HG03565 (cell line): ENCODE measurements around the gene PRR23A.
"Not testable (repeated sequence)": the region's sequence is repeated elsewhere in the genome, so short reads cannot be mapped to it uniquely, and the experiment has no call there.

Experiments
- ATAC-seq: cut with Tn5 transposase; IDR thresholded peaks from one replicate; pipeline ENCODE4 v1.9.1; 2021; ENCODE audit warnings: mild to moderate bottlenecking, moderate library complexity; ENCODE audit not compliant: unreplicated experiment

Gene PRR23A

DNA sequence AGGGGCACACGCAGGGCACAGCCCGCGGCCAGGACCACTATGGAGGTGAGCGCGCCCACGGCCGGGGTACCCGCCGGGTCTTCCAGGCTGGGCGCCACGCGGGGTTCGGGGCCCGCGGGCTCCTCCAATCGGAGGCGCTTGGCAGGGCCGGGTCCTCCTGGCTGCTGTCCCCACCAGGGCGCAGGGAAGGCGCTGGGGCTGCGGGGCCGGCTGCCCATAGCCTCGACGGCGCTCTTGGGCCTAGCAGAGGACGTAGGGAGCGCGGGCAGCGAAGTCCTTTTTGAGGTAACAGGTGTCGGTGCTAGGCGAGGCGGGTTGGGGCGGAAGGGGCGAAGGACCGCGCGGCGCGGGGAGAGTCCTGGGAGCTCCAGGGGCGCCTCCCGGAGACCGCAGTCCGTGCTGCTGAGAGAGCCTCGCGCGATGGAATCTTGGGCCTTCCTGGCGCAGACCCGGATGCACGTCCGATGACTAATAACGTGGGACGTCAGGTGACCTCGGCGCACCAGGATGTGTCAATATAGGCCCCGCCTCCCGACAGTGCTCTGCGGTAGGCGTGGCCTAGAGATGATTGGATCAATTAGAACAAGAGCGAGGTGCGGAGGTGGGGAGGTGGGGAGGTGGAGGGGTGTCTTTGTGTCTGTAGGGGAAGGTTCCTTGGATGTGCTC is at the start of gene PRR23A:
Gene PRR23A, minus strand, starts transcription at position 218 of the 666 bp plus-strand sequence. Its CDS starts 0 bp downstream, at position 218.
- no peak for ATAC-seq

DNA sequence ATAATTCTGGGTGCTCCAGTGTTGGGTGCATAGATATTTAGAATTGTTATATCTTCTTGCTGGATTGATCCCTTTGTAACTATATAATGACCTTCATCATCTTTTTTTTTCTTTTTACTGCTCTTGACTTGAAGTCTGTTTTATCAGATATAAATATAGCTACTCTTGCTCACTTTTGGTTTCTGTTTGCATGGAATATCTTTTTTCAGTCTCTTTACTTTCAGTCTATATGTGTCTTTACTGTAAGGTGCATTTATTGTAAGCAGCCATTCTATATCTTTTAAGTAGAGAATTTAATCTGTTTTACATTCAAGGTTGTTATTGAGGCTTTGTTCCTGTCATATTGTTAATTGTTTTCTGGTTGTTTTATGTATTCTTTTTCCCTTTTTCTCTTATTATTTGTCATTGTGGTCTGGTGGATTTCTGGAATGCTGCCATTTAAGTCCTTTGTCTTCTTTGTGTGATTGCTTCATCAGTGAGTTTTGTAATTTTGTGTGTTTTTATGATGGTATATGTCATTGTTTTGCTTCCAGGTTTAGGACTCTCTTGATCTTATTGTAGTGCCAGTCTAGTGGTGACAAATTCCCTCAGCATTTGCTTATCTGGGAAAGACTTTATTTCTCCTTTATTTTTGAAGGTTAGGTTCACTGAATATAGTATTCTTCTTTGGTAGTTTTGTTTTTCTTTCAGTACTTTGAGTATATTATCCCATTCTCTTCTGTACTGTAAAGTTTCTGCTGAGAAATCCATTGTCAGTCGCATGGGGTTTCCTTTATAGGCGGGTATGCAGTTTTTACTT is 46.9 kb upstream of the PRR23A start:
- no peak for ATAC-seq

DNA sequence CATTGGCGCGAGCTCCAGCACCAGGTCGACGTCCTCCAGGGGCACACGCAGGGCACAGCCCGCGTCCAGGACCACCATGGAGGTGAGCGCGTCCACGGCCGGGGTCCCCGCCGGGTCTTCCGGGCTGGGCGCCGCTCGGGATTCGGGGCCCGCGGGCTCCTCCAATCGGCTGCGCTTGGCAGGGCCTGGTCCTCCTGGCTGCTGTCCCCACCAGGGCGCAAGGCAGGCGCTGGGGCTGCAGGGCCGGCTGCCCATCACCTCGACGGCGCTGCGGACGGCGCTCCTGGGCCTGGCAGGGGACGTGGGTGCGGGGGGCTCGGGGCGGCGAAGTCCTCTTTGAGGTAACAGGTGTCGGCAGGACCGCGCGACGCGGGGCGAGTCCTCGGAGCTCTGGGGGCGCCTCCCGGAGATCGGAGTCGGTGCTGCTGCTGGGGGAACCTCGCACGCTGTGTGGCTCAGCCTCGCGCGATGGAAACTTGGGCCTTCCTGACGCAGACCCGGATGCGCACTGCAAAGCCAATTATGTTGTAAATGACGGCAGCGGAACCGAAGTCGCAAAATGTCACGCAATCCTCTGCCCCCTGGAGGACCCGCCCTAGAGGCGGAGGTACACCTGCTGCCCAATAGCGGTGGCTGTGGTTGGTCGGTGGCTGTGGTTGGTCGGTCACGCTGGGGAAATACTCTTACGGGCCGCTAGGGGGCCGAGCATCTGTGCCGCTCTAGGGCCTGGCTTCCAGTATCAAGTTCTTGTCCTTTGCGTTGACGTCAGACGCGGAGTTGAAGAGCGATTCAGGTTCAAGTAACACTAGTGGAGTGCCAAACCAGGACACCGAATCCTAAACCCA is 38.5 kb upstream of the PRR23A start, which contains the start of gene PRR23C:
Gene PRR23C, minus strand, starts transcription at position 527 of the 845 bp plus-strand sequence. Its CDS starts 272 bp downstream, at position 255.
- no peak for ATAC-seq

DNA sequence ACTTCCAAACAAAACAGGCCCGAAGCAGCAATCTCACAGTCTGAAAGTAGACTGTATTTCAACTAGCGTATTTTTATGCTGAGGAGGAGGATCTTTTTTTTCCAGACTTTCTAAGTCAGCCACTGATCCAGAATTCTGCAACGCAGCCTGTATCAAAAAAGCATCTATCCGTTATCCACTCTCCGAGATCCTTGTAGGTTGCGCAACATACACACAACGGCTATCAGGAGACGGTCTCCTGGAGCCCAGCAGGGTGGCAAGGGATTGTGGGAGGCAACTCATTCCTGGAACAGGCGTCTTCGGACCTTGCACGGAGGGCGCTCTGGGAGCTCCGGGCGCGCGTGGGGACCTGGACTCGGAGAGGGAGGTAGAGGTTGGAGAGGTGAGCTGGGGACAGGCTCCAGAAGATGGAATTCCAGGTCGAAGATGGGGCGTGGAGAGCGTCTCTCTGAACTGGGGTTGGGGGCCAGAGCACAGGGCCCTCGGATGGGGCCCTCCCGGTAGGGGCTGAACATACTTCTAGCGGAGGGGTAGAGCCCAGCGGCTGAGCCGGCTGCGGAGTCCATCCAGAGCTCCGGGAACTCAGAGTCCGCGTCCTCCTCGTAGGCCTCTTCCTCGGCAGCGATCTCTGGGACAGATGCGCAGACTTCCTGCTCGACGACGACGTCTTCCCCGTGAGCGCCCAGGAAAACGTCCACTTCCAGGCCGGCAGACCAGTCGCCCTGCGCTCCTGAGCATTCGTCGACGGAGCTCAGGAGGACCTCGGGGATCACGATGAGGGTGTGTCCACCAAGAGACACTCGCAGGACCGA is 37.7 kb upstream of the PRR23A start:
- ATAC-seq = no peak

DNA sequence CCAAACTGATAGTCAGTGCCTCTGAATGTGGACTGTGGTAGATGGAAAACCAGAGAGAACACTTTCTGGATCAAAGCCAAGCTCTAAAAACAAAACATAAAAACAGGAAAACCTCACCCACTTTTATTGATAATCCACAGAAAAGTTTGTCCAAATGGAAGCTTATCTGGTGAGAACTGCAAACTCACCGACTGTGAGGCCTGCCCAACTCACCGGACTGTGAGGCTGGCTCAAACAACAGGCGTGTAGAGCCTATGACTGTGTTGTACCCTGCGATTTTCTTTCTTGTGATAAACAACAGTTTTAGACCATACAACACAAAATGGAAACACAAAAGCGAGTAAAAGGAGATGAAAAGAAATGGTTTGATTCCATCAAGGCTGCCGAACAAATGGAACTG is 31.4 kb upstream of the PRR23A start:
- ATAC-seq = no peak

DNA sequence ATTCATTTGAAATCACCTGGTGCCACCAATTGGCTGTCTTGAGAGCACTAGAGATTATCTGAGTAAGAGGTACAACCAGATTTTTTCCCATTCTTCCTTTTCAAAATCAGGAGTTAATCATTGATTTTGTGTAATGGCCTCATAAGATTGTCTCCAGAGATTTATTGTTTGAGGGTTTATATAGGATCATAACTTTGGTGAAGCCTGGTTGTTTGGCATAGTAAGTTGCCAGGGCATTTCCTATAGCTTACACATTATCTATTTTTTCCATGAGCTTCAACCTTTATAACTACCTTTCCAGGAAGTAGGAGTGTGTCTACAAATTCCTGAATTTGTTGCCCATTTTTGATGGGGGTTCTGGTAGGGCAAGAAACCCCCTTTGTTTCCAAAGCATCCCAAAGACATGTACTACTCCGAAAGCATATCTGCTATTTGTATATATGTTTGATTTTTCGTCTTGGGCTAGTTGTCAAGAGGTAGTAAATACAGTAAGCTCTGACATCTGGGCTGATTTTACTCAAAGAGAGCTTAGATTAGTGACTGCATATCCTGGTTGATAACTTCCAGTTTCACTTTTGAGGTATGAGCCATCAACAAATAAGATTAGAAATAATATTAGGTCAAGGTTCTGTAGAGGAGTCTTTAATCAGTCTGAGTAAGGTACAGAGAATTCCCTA is 26.4 kb upstream of the PRR23A start:
- ATAC-seq = no peak

DNA sequence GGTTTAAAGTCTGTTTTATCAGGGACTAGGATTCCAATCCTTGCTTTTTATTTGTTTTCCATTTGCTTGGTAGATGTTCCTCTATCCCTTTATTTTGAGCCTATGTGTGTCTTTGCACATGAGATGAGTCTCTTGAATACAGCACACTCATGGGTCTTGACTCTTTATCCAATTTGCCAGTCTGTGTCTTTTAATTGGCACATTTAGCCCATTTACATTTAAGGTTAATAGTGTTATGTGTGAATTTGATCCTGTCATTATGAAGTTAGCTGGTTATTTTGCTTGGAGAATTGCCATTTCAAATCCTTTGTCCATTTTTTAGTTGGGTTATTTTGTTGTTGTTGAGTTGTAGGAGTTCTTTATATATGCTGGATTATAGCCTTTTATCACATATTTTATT is 24.5 kb upstream of the PRR23A start:
- ATAC-seq = not testable (repeated sequence)

DNA sequence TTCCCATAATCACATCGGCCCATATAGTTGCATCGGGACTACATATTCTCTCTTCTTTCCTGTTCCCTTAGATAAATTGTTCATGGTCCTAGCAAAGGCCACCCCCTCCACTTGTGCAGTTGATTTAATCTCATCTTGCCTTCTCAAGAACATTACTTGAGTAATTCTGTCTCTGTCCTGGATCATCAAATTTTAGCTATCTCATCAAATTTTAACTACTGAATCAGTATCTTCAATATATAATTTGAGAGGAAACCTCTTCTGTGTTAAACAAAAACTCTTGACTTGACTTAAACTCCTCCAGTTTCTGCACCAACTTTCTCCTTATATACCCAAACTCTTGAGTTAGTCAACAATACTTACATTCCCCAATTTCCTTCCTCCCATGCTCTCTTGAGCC is 18.9 kb upstream of the PRR23A start:
- no peak for ATAC-seq

DNA sequence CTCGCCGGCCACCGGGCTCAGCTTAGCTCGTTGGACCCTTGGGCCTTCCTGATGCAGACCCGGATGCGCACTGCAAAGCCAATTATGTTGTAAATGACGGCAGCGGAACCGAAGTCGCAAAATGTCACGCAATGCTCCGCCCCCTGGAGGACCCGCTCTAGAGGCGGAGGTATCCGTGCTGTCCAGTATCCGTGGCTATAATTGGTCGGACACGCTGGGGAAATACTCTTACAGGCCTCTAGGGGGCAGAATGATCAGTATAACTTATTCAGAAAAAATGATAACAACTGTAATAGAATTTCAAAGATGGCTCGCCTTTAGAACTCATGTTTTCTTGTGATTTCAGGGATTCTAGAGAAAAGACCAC is 14.8 kb upstream of the PRR23A start, which contains the start of gene PRR23B:
Gene PRR23B, minus strand, starts transcription at position 59 of the 367 bp plus-strand sequence. CDS start 265 bp downstream, outside the sequence.
- no peak for ATAC-seq

DNA sequence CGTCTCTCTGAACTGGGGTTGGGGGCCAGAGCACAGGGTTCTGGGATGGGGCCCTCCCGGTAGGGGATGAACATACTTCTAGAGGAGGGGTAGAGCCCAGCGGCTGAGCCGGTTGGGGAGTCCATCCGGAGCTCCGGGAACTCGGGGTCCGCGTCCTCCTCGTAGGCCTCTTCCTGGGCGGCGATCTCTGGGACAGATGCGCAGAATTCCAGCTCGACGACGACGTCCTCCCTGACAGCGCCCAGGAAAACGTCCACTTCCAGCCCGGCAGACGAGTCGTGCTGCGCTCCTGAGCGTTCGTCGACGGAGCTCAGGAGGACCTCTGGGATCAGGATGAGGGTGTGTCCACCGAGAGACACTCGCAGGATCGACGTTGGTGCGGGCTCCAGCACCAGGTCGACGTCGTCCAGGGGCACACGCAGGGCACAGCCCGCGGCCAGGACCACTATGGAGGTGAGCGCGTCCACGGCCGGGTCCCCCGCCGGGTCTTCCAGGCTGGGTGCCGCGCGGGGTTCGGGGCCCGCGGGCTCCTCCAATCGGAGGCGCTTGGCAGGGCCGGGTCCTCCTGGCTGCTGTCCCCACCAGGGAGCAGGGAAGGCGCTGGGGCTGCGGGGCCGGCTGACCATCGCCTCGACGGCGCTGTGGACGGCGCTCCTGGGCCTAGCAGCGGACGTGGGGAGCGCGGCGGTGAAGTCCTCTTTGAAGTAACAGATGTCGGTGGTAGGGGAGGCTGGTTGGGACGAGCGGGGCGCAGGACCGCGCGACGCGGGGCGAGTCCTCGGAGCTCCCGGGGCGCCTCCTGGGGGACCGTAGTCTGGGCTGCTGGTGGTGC is 14.2 kb upstream of the PRR23A start:
- no peak for ATAC-seq

DNA sequence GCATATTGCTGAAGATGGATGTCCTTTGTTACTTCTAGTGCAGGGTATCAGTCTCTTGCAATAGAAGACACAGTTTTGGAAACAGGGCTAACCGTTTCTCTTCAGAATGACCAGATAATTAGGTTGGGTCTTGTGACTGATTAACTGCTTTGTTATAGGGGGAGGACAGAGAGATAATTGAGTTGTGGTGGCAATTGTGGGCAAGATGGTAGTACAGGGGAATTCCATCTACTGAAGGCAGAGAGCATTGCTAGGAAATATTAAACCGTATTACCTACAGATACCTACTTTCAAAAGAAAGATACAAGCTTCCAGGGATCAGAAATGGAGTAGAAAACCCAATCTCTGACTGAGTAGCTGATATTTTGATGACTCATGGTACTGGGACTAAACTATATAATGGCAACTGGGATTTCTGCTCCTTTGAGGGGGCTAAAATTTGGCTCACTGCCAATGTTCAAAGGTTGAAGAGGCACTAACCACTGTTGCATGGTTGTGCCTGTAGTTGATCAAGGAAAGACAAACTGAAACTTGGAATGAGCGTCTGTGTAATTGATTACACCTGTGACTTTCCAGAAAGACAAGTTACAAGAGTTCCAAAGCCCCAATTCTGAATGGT is 10.5 kb upstream of the PRR23A start:
- no peak for ATAC-seq

DNA sequence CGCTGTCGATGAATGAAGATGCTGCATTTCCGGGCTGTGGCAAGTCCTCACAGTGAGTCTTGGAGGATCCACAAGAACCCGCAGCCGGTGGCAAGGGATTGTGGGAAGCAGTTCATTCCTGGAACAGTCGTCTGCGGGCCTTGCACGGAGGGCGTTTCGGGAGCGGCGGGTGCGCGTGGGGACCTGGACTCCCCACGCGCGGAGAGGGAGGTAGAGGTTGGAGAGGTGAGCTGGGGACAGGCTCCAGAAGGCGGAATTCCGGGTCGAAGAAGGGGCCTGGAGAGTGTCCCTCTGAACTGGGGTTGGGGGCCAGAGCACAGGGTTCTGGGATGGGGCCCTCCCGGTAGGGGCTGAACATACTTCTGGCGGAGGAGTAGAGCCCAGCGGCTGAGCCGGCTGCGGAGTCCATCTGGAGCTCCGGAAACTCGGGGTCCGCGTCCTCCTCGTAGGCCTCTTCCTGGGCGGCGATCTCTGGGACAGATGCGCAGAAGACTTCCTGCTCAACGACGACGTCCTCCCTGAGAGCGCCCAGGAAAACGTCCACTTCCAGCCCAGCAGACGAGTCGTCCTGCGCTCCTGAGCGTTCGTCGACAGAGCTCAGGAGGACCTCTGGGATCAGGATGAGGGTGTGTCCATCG is 593 bp downstream of the PRR23A start:
- ATAC-seq = no peak

DNA sequence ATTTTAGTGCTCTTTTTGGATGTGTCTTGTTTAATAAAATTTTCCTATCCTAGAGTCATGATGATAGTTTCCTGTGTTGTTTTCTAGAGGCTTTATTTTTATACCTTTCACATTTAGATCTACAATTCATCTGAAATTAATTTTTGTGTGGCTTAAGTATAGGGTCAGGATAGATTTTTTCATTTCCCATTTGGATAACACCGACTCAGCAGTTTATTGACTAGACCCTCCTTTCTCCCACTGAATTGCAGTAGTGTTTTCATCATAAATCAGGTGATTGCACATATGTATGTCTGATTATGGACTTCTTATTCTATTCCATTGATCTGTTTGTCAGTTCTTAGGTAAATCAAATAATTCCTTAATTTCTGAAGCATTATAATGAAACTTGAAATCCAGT is 10.4 kb downstream of the PRR23A start:
- no peak for ATAC-seq

DNA sequence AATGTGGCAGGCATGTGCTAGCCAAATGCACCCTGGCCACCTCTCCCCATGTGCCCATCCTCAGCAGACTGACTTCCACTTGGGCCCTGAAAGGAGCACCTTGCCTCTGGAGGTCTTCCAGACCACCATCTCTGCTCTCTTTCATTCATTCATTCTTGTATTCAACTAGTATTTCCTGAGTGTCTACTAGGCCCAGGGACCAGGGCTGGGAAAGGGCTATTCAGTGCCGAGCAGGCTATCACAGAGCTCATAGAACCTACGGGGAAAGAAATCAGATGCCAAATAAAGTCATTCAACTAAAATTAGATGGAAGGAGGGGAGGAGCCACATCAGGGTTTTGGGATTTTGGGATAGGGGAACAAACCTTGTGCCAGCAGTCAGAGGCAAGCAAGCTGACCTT is 18.9 kb downstream of the PRR23A start:
- no peak for ATAC-seq

DNA sequence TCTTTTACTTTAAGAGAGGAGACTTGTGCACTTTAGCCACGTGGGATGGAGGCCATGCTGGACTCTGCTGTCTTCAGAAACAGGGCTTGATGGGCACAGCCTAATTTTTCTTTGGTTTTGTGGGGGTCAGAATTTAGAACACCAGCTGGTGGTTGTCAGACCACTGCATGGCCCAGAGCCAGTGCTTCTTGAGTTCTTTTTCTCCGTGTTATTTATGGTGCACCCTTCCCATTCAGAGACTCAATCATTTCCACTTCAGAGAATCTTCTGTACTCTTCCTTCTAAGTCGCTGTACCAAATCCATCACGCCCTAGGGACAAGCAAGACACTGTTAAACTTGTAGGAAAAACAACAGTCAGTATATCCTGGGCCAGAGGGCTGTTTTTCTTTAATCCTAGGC is 20.1 kb downstream of the PRR23A start:
- no peak for ATAC-seq

DNA sequence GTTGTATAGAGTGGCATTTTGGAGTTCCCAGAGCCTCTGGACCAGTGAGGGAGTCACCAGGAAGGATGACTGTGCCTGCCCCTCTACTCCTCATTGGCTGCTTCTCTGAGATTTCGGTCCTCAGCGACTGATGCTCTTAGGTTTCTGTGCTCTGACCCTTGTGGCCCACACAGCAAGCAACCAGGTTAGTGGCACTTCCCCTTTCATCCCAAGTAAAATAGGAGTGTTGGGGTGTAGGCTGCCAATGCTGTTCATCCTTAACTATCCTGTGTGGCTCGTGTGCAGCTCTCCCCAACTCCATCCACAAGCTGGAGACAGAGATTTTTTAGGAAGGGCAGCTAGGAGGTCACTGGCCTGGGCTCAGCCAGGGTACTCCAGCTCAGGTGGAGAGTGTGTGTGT is 21.3 kb downstream of the PRR23A start:
- ATAC-seq = no peak

DNA sequence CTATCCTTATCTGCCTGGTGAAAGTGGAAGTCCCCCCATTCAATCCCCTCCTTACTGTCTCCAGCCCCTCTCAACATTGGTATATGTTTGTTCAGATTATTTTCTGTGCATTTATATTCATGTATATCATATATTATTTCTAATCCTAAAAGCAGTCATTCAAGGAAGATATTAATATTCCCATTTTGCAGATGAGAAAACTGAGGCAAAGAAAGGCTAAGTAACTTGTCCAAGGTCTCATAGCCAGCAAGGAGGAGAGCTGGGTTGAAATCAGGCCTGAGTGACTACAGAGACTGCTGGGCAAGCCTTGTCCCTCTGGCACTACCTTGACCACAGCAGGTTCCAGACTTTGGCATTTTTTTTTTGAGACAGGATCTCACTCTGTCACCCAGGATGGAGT is 30.0 kb downstream of the PRR23A start:
- ATAC-seq = no peak

DNA sequence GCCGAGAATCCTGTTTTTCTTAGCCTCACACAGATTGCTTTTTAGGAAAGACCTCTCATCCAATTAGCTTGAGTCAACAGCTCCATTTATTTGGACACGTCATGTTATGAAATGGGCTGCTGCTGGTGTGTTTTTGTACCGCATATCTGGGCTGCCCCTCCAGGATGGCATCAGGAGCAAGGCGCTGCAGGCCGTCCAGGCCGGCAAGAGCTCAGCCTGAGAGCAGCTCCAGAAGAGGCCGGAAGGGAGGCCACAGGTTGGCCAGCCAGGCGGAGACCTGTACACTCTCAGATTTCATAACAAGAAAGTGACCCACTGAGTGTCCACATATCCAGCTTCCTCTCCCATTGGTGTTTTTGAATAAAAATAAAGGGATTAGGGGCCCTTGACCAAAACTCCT is 30.7 kb downstream of the PRR23A start:
- ATAC-seq = no peak
